Thyroid gland (tissue), 4 donors: Measurements from ENCODE around the gene MRPL33.

Source experiments
- POLR2A ChIP-seq, 2 donors: fragments of 450-650 bp; IDR thresholded peaks; one replicate each; pipeline ENCODE4 v1.6.1; 2017; ENCODE audit warnings: antibody characterized with exemption in 2 of 2, mild to moderate bottlenecking in 2 of 2, moderate library complexity in 1 of 2
- TF ChIP-seq, protein P1 (sequence below), 6 experiments: fragments of 200-600 bp in 3 of 6; fragments of 450-650 bp in 3 of 6; sonication (generic) in 3 of 6; IDR thresholded peaks; one replicate each; pipeline ENCODE4 v1.5.1; 2016 to 2019; ENCODE audit warnings: antibody characterized with exemption in 6 of 6, mild to moderate bottlenecking in 2 of 6, inconsistent platforms in 1 of 6, moderate library complexity in 1 of 6

DNA sequence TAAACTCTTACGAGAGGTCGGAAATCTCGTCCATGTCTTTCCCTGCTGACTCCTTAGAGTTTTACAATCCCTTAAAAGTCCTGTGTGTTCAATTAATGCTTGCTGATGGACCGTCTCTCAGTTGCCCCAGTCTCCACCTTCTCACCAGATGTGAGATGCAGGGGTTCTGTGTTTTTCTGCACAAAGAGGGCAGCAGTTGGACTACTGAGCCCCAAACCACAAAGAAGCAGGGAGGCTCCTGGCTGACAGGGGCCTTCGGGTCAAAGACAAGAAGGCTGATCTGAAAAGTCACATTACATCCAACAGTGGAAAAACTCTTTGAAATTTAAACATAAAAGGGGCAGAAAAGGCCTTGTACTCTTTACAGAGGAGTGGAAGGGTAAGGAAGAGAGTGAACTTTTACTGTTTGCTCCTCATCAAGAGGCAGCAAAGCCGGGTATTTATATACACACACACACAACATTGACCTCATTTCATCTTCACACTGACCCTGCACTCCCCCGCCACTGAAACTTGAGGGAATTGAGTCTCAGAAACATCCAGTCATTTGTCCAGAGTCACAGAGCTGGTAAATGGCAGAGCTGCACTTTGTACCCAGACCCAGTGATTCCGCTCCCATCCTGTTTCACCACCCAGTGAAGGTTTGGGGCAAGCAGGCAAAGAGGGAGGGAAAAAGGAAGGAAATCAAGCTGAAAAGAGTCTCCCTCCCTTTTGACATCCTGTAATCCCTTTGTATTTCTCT is 23.7 kb downstream of the MRPL33 start:
- TF ChIP-seq, protein P1, sequence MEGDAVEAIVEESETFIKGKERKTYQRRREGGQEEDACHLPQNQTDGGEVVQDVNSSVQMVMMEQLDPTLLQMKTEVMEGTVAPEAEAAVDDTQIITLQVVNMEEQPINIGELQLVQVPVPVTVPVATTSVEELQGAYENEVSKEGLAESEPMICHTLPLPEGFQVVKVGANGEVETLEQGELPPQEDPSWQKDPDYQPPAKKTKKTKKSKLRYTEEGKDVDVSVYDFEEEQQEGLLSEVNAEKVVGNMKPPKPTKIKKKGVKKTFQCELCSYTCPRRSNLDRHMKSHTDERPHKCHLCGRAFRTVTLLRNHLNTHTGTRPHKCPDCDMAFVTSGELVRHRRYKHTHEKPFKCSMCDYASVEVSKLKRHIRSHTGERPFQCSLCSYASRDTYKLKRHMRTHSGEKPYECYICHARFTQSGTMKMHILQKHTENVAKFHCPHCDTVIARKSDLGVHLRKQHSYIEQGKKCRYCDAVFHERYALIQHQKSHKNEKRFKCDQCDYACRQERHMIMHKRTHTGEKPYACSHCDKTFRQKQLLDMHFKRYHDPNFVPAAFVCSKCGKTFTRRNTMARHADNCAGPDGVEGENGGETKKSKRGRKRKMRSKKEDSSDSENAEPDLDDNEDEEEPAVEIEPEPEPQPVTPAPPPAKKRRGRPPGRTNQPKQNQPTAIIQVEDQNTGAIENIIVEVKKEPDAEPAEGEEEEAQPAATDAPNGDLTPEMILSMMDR (IDR thresholded peaks at IDR 0.05), result no peak
- no peak for TF ChIP-seq POLR2A (IDR thresholded peaks at IDR 0.05)
